GM19324 (cell line): ENCODE data around the gene NTN1.

Experiments
- ATAC-seq: cut with Tn5 transposase; IDR thresholded peaks from one replicate; pipeline ENCODE4 v1.9.1; 2021; ENCODE audit warnings: mild to moderate bottlenecking, moderate library complexity; ENCODE audit not compliant: unreplicated experiment, low FRiP score

NTN1 gene

GRCh38 chr17:9225305-9226101, 204.2 kb downstream of the NTN1 start:
- no peak for ATAC-seq

- no peak for ATAC-seq
Measured at GRCh38 chr17:9226130-9226793, 205.0 kb downstream of the NTN1 start.

DNA sequence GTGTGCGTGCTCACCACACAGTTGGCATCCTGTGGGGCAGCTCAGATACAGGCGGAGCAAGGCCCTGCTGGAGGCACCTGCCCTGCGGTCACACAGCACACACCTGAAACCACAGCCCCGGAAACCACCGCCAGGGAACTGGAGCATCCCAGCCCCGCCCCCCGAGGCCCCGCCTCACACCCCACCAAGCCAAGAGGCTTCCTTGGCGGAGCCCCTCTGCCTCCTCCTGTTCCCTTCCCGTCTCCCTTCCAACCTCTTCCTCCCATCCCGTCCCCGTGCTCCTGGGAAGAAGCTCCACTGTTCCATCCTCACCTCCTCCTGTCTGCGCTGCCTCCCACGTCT, 205.5 kb downstream of the NTN1 start:
- ATAC-seq = no peak

- no peak for ATAC-seq
Measured at GRCh38 chr17:9227819-9228407, 206.6 kb downstream of the NTN1 start.

- no peak for ATAC-seq
Measured at GRCh38 chr17:9228408-9229159, 207.3 kb downstream of the NTN1 start.

DNA sequence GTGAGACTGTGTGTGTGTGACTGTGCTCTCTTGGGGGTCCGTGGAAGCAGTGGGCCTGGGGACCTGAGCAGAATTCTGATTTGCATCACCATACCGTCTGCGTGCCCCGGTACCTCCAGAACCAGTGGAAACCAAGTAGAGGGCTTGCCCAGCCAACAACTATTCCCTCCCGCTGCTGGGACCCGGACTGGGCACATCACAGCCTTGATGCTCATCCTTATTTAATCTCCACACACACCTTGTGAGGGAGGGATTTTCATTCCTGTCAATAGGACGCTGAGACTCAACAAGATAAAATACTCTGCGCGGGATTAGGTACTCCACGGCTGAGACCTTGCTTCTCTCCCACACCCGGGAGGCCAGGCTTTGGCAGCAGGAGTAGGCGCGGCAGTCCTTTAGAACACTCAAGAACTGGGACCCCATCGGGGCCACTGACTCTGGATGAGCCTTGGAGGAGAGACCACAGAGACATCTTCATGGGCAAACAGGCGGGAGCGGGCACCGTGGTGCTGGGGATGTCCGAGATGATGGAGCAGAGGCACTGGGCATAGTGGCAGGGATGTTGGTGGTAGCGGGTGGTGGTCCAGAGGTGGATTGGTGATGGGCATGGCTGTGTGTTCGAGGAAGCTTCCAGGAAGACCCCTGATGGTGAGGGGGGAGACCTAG, 208.0 kb downstream of the NTN1 start:
- ATAC-seq = no peak

GRCh38 chr17:9229826-9230201, 208.5 kb downstream of the NTN1 start:
- ATAC-seq = no peak

DNA sequence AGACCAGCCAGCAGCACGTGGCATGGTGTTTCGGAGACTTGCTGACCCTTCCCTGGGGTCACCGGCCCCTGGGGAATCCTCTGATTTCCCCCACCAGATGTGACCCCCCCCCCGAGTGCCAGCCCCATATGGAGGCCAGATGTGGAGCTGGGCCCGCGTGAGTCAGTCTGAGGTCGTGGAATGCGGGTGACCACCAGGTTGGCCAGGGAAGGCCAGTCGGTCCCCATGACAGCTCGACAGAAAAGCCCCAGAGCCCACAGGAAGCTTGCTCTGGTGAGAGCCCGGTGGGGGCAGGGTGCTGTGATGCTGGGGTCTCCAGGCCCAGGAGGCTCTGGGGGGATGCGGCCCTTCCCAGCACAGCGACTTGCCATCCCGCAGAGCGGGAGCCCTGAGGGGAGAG, 209.0 kb downstream of the NTN1 start:
- no peak for ATAC-seq

DNA sequence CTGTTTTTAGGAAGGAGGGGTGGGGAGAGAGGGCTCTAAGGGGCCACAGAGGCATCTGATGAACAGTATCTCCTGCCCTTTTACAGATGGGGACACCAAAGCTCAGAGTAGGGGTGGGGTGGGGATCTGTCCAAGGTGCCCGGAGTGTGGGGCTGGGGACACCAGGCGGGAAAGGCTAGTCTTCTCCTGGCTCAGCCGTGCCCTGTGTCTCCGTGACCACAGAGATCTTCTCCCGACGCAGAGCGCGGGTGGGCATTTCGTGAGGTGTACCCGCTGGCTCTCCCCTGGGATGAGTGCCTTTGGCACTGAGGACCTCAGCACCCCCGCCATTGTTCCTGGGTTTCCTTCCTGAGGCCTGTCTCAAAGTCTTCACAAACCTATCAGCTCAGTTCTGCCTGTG, 209.6 kb downstream of the NTN1 start:
- ATAC-seq = no peak

DNA sequence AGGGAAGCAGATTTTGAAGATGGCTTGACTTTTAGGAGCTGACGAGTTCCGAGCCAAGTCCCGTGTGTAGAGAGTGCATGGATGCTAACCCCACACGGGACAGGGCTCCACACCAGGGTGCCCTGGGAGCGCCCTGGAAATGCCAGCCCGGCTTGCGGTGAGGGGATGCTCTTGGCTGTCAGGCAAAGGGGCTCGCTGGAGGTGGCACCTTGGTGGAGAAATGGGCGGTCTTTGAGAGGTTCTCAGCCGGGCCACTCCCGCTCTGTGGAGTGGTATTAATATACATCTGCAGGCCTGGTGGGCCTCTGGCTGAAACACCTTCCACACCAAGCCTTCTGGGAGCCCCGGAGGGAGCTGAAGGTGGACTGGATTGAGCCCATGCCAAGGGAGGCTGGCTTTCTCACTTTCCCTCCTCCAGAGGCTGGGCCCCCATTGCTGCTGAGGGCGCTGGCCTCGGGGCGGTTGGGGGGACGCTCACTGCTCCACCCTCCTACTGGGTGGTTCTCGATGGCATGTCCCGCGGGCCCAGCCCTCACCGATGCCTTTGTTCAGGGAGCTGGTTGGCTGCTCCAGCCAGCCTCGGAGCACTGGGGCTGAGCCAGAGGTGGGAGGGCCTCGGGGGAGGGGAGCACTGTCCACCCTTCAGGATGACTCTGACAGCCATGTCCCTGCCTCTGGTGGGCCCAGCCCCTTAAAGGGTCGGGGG, 210.3 kb downstream of the NTN1 start:
- ATAC-seq = no peak

- no peak for ATAC-seq
Measured at GRCh38 chr17:9232155-9232475, 210.8 kb downstream of the NTN1 start.

DNA sequence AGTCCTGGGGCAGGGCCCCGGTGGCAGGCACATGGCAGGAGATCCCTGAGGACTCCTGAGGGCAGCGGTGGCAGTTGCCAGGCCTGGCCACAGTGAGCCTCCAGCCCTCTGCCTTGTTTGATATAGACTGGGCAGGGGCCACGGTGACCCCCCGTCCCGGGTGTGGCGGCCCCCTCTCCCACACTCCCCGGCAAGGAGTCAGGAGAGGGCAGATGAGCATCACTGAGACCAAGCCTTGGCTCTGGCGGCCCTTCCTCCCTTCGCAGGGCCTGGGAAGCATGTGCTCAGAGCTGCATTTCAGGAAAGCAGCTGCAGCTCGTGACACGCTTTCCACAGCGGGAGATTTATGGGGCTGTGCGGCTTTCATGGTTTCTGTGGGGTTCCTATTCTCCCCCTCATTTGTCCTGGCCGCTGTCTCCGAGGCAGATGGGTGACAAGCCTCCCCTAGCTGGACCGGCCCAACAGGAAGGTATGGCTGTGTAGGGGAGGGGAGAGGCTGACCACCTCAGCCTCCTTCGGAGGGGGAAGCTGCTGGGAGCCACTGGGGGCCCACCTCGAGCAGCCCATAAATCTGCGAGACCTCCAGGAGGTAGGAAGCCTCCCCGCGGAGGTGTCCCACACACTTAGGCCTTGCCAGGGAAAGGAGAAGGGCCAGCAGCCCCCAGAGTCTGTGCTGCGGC, 211.4 kb downstream of the NTN1 start:
- no peak for ATAC-seq

DNA sequence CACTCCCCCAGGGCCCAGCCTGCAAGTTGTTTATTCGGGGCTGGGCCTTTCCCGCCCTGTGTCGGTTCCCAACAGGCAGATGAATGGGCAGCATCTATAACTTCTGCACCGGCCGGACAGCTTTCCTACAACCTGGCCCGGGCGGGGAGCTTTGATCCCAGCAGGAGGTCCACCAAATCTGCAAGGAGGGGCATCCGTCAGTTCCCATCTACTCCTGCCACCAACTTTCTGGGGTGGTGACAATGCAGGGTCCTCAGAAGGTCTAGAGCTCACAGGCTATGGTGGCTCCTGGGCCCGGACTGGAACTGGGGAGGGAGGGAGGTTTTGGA, 211.9 kb downstream of the NTN1 start:
- no peak for ATAC-seq

DNA sequence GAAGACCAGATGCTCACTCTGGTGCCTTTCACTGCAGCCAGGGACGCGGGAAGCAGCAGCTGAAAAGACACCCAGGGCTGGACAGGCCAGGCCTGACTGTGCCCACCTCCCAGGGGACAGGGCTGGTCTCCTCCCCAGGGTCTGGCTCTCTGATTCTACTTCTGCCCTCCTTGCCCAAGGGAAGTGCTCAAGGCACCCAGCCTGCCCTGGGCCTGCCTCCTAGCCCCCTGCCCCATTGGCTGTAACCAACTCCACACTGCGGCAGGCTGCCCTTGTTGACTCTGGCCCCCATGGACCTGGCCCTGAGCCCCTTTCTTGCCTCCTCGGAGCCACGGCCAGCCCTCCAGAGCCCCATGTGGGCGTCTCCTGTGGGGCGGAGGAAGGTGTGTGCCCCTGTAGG, 212.5 kb downstream of the NTN1 start:
- no peak for ATAC-seq

GRCh38 chr17:9234389-9234945, 213.2 kb downstream of the NTN1 start:
- no peak for ATAC-seq

DNA sequence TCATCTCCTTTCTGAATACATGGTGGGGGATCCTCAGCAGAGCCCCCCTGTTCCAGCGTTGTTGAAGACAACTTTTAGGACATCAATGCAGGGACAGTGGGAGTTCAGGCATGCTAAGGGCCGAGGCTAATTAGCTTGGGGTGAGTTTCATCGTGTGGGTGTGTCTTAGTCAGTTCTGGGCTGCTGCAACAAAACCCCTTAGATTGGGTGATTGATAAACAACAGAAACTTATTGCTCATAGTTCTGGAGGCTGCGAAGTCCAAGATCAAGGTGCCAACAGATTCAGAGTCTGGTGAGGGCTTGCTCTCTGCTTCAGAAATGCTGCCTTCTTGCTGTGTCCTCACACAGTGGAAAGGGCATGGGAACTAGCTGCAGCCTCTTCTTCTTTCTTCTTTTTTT, 214.0 kb downstream of the NTN1 start:
- ATAC-seq = no peak

DNA sequence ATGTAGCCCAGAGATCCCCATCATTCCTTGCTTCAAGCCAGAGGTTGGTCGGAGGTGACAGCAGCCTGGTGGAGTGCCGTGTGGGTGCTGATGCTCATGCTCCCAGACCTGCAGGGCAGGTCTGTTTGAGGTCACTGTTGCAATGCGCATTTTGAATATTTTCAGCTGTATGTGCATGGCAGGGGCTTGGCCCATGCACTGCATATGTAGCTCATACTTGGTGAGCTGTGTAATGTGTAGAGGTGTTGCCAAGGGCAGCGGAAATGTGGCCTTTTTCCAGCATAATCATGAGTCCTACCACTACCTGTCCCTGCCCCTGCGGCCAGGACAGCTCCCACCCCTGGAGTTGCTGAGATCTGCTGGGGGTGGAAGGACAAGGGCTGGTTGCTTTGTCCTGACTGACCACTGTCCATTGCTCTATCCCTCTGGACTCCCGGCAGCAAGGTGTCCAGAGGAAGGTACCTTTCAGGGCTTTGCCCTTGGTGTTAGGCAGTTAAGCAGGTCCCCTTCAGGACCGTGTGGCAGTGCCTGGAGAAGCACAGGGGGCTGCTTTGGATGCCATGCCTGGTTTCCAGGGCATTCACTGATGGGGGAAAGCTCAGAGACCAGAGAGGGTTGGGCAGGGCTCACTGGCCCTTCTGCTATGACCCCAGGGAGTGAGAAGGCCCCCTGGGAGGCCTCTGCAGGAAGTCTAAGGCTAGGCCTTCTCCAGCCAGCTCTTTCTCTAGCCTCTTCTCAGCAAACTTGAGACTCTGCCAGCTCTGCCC, 215.2 kb downstream of the NTN1 start:
- no peak for ATAC-seq

GRCh38 chr17:9237053-9237410, 215.7 kb downstream of the NTN1 start:
- no peak for ATAC-seq
